GM12873 (cell line): ENCODE data around the gene DPAGT1.

Experiments used
- TF ChIP-seq, protein P1 (sequence below): IDR thresholded peaks from 2 replicates; pipeline ENCODE4 v1.5.1; 2012; ENCODE audit warnings: low read depth, mild to moderate bottlenecking, moderate library complexity, low read length, control low read depth; ENCODE audit not compliant: insufficient read depth; ENCODE audit errors: missing control alignments

DPAGT1 gene

DNA sequence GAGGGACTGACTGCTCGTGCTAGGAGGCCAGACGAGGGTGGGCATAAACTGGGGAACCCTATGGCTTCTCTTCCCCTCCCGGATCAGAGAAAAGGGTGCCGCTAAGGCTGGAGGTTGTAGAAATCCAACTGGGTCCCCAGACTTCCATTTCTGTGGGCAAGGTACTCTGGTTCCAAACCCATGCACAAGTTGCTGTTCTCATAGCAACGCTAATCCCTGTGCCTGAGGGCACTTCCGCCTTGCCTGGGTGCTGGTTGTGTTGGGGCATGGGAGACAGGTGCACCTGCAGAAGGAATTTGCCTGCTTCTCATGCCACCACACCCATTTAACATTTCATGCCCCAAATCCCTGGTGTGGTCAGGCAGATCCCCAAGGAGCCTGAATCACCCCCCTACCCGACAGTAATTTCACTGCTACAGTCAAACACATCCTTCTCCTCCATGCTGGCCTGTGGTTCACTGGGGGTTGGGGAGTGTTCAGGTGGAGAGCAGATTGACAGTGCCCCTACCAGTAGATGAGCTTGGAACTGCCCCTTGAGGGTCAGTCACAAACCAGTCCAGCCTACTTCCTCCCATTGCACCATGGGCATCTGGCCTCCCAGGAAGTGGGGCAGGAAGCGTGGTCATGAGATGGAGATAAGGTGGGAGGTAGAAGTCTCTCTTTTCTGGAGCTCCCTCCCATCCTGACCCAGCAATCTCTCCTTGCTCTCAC, 6.6 kb upstream of the DPAGT1 start:
- TF ChIP-seq, protein P1, sequence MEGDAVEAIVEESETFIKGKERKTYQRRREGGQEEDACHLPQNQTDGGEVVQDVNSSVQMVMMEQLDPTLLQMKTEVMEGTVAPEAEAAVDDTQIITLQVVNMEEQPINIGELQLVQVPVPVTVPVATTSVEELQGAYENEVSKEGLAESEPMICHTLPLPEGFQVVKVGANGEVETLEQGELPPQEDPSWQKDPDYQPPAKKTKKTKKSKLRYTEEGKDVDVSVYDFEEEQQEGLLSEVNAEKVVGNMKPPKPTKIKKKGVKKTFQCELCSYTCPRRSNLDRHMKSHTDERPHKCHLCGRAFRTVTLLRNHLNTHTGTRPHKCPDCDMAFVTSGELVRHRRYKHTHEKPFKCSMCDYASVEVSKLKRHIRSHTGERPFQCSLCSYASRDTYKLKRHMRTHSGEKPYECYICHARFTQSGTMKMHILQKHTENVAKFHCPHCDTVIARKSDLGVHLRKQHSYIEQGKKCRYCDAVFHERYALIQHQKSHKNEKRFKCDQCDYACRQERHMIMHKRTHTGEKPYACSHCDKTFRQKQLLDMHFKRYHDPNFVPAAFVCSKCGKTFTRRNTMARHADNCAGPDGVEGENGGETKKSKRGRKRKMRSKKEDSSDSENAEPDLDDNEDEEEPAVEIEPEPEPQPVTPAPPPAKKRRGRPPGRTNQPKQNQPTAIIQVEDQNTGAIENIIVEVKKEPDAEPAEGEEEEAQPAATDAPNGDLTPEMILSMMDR = no peak

DNA sequence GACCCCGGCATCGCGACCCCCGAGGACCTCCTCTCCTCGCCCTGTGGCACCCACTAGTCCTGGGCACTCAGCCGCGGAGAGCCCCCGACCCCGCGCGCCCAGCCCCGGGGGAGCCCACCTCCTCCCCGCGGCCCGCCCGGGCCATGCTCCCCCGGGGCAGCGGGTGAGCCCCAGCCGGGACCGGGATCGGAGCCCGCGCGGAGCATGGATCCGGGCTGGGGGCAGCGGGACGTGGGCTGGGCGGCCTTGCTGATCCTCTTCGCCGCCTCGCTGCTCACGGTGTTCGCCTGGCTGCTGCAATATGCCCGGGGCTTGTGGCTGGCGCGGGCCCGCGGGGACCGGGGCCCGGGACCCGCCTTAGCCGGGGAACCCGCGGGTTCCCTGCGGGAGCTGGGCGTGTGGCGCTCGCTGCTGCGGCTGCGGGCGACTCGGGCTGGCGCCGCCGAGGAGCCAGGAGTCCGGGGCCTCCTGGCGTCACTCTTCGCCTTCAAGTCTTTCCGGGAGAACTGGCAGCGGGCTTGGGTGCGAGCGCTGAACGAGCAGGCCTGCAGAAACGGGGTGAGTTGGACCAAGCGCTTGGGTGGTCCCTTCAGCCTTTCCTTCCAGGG, 6.0 kb upstream of the DPAGT1 start:
- TF ChIP-seq, protein P1 = no peak

DNA sequence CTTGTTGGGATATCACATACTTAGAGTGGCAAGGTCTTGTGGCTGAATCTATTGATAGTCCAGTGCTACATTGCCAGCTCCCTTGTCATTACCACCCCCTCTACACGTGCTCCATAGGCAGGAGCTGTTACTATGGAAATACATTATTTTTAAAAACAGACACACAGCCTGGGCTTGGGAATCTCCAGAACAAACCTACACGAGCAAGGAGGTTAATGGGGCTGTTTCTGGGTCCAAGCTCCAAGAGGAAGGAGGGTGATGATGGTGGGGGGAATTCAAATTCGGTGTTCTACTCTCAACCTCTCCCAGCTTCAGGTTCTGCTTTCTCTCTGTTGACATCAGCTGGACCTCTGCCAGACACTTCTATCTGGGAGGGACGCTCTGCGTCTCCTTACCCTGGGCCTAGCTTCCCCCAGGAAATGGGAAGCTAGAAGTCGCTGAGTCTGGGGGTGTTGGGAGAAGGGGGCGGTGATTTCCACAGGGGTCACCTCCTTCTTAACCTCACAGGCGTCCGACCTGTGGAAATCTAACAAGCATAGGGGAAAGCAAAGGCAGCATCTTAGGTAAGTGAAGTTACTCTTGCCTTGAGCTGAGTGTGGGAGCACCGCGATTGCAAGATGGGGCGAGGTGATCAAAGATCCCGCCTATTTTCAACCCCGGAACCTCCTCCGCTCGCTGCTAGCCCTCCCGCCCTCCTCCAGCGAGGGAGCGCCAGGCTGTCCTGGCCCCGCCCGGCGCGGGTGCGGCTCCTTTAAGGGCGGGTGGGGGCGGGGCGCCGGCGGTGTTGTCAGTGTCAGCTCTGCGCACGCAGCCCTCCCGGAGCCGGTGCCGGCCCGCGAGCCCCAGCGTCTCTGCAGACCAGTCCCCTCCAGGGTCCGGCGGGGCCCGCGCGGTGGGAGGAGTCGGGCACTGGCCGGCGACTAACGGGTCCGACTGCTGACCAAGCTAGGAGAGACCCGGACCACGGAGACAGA, 5.2 kb upstream of the DPAGT1 start, which contains the start of gene C2CD2L:
C2CD2L (plus strand) TSS at position 781 of the 974 bp plus-strand sequence. CDS start 398 bp downstream, outside the sequence.
- TF ChIP-seq, protein P1 = no peak

DNA sequence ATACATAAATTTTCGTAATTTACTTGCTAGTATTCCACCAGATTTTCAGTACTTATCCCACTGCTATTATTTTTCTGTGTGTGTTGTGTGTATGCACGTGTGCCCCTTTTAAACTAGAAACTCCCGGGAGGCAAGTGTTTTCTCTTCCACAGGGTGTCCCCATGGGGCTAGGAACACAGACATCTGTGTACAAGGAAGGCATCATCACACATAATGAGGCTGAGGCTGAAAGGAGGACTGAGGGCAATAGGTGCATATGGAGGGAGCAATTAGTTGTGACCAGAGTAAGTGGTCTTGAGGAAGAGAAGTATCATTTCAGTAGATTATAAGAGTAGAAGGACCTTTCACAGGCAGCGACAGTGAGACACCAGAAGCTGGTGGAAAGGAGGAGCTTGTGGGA, 2.1 kb upstream of the DPAGT1 start:
- TF ChIP-seq, protein P1 = no peak

DNA sequence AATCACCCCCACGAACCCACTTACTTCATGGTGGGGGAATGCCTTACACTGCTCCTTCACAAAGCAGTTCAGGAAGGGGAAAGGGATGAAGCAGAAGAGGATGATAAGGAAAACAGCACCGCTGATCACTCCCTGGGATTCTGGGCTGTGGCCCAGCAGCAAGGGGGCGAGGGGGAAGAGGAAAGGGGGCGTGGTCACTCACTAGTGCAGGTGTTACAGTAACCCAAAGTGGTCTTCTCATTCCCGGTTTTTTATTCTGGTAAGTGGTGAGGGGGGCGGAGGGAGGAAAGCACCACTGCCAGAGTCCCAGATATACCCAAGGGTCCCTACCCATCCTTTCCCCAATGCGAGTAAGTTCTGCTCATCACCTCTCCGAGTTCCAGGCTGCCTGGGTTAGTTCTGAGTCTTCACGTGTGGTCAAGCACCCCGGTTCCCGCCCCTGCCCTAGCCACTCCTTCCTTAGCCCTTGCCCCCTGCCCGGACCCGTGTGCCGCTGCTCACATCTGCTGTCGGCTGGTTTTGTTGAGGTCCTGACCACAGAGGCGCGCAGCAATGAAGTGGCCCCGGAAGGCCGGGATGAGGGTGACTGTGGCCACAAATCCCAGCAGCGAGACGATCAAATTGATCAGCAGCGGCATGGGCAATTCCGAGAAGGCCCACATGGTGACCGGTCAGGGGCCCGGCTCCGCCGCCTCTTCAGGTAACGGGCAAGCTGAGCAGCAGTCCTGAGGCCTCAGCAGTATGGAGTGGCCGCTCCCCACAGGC, 477 bp downstream of the DPAGT1 start:
- TF ChIP-seq, protein P1 = peak; percentile 16

DNA sequence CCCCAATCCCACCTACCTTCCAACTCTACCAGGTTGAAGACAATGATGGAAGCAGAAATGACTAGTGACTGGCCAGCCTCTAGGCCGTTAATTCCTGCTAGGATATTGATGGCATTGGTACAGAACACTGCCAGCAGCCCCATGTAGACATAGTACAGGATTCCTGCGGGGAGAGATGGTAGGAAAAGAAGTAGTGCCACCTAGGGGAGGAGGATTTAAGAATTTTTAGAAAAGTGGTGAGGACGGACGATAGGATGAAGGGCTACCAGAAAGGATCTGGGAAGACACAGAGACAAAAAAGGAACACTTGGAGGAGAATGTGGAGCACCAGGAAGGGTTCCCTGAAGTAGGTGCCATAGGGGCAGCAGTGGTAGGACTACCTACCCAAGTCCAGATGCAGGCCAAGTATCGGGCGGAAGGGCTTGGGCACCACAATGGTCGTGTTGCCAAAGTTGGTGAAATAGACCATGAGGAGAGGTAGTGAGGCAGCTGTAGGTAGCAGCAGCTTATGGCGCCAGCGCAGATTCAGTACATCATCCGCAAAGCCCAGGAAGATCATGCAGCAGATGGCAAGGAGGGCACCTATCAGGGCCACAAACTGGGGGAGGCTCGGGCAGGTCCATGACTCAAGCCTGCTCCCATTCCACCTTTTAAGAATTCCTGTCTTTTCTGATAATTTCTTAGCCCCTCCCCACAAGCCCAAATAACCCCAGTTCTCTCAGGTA, 1.2 kb downstream of the DPAGT1 start:
- TF ChIP-seq, protein P1 = peak; percentile 38
